GM23338 (cell line): ENCODE data around the gene RUNDC3A. TPM values are rescaled to one million over a fixed set of nuclear protein-coding genes. Genes with fewer than 3 reads are reported as not detected.
A peak's percentile ranks its signal among the peaks of the same experiment; 100 is the strongest.

ENCODE experiments used
- ATAC-seq: fragments of 200-7000 bp; cut with Tn5 transposase; 3 replicates; pipeline ENCODE4 v1.9.1; 2020
- DNase-seq: peaks from one replicate; pipeline ENCODE4 v3.0.0-alpha.2; 2015; ENCODE audit warnings: low spot score
- H2AFZ ChIP-seq: fragments of 200-600 bp; sonication (generic); 2 replicates; pipeline ENCODE4 v1.8.0; 2016; ENCODE audit warnings: antibody characterized with exemption, mild to moderate bottlenecking, moderate library complexity
- H3F3A ChIP-seq: fragments of 200-600 bp; sonication (generic); replicated peaks from 2 replicates; pipeline ENCODE4 v1.8.0; 2017; ENCODE audit warnings: antibody characterized with exemption, mixed run types, low read depth
- H3K27ac ChIP-seq: fragments of 200-600 bp; sonication (generic); 2 replicates; pipeline ENCODE4 v1.6.1; 2016; ENCODE audit warnings: low read depth
- H3K27me3 ChIP-seq: fragments of 200-600 bp; sonication (generic); 2 replicates; pipeline ENCODE4 v1.8.0; 2016; ENCODE audit warnings: mild to moderate bottlenecking, mixed run types, moderate library complexity; ENCODE audit not compliant: insufficient read depth
- H3K36me3 ChIP-seq: fragments of 200-600 bp; sonication (generic); 2 replicates; pipeline ENCODE4 v1.8.0; 2016; ENCODE audit warnings: mild to moderate bottlenecking; ENCODE audit not compliant: insufficient read depth
- H3K4me1 ChIP-seq: fragments of 200-600 bp; sonication (generic); 2 replicates; pipeline ENCODE4 v1.8.0; 2016; ENCODE audit warnings: mild to moderate bottlenecking, moderate library complexity; ENCODE audit not compliant: insufficient read depth
- H3K4me2 ChIP-seq: fragments of 200-600 bp; sonication (generic); 2 replicates; pipeline ENCODE4 v1.7.1; 2017; ENCODE audit warnings: mixed run types
- H3K4me3 ChIP-seq: fragments of 200-600 bp; sonication (generic); 2 replicates; pipeline ENCODE4 v1.6.1; 2016; ENCODE audit warnings: mixed run types
- H3K79me2 ChIP-seq: fragments of 200-600 bp; sonication (generic); replicated peaks from 2 replicates; pipeline ENCODE4 v1.8.0; 2017; ENCODE audit warnings: mild to moderate bottlenecking; ENCODE audit not compliant: insufficient read depth
- H3K9me2 ChIP-seq: fragments of 200-600 bp; sonication (generic); 2 replicates; pipeline ENCODE4 v1.8.0; 2017; ENCODE audit not compliant: insufficient read depth
- H4K20me1 ChIP-seq: fragments of 200-600 bp; sonication (generic); replicated peaks from 2 replicates; pipeline ENCODE4 v1.8.0; 2017; ENCODE audit warnings: mild to moderate bottlenecking; ENCODE audit not compliant: insufficient read depth
- H3K27ac Mint-ChIP-seq: 2 replicates; pipeline ENCODE4 v1.8.0; 2020; ENCODE audit warnings: inconsistent platforms, mild to moderate bottlenecking, moderate library complexity, mixed read lengths
- H3K27me3 Mint-ChIP-seq: 3 replicates; pipeline ENCODE4 v1.8.0; 2022; ENCODE audit warnings: low read depth, mild to moderate bottlenecking, moderate library complexity, mixed read lengths, inconsistent platforms; ENCODE audit not compliant: insufficient read depth, poor library complexity
- H3K36me3 Mint-ChIP-seq: 3 replicates; pipeline ENCODE4 v1.8.0; 2021; ENCODE audit warnings: low read depth, mild to moderate bottlenecking, inconsistent platforms, moderate library complexity, mixed read lengths
- H3K4me1 Mint-ChIP-seq: 3 replicates; pipeline ENCODE4 v1.8.0; 2020; ENCODE audit warnings: mild to moderate bottlenecking, inconsistent platforms, mixed read lengths
- H3K4me3 Mint-ChIP-seq: 3 replicates; pipeline ENCODE4 v1.8.0; 2021; ENCODE audit warnings: moderate library complexity, mild to moderate bottlenecking, inconsistent platforms, mixed read lengths
- H3K9me3 Mint-ChIP-seq: 3 replicates; pipeline ENCODE4 v1.8.0; 2020; ENCODE audit warnings: moderate library complexity, mild to moderate bottlenecking, inconsistent platforms, mixed read lengths
- CREB1 ChIP-seq: fragments of 250-450 bp; sonication (Bioruptor Pico); IDR thresholded peaks from 2 replicates; pipeline ENCODE4 v1.5.0; 2020; ENCODE audit warnings: low read depth, mild to moderate bottlenecking, moderate library complexity
- EZH2 ChIP-seq: fragments of 200-600 bp; sonication (generic); IDR thresholded peaks from one replicate; pipeline ENCODE4 v1.8.0; 2017; ENCODE audit warnings: antibody characterized with exemption, mild to moderate bottlenecking, low read depth; ENCODE audit not compliant: unreplicated experiment
- EZH2phosphoT487 ChIP-seq: fragments of 200-600 bp; sonication (generic); IDR thresholded peaks from one replicate; pipeline ENCODE4 v1.8.1; 2018; ENCODE audit warnings: antibody characterized with exemption; ENCODE audit not compliant: unreplicated experiment
- JUNB ChIP-seq: IDR thresholded peaks from one replicate; pipeline ENCODE4 v1.6.1; 2016; ENCODE audit warnings: antibody characterized with exemption; ENCODE audit not compliant: unreplicated experiment
- NANOG ChIP-seq: IDR thresholded peaks from 2 replicates; pipeline ENCODE4 v1.6.1; 2016; ENCODE audit warnings: antibody characterized with exemption, borderline replicate concordance
- POLR2AphosphoS5 ChIP-seq: IDR thresholded peaks from 2 replicates; pipeline ENCODE4 v1.6.1; 2016; ENCODE audit warnings: antibody characterized with exemption, low read depth
- STAT1 ChIP-seq: IDR thresholded peaks from one replicate; pipeline ENCODE4 v1.6.1; 2016; ENCODE audit warnings: antibody characterized with exemption; ENCODE audit not compliant: unreplicated experiment
- ZNF114 ChIP-seq: fragments of 250-450 bp; sonication (Bioruptor Pico); IDR thresholded peaks from 2 replicates; pipeline ENCODE4 v1.5.0; 2020; ENCODE audit warnings: mild to moderate bottlenecking, moderate library complexity
- ZNF331 ChIP-seq: fragments of 250-450 bp; sonication (Bioruptor Pico); IDR thresholded peaks from 2 replicates; pipeline ENCODE4 v1.5.0; 2020; ENCODE audit warnings: low read depth, mild to moderate bottlenecking, moderate library complexity
- polyA plus RNA-seq: library from polyadenylated mRNA; unstranded; fragments of >200 nt; fragmentation: Nextera tagmentation; extraction: Ambion mirVana; gene quantifications from 2 replicates; pipeline ENCODE4 v1.2.1, GENCODE V29; 2016
- total RNA-seq: library from RNA; depleted of rRNA; stranded (reverse); fragments of >200 nt; shearing (Covaris generic); gene quantifications from 2 replicates; pipeline ENCODE4 v1.2.3, GENCODE V29; 2014
- TF ChIP-seq, protein P1 (sequence below), 2 experiments: fragments of 200-600 bp in 1 of 2; sonication (generic) in 1 of 2; conservative IDR thresholded peaks; 2 replicates each; pipeline versions ENCODE4 v1.5.1 to v1.6.1; 2016 to 2017; ENCODE audit warnings: antibody characterized with exemption in 2 of 2, low read depth in 2 of 2, mild to moderate bottlenecking in 2 of 2, moderate library complexity in 1 of 2
- TF ChIP-seq, protein P2 (sequence below): fragments of 250-450 bp; sonication (Bioruptor Pico); IDR thresholded peaks from 2 replicates; pipeline ENCODE4 v1.5.0; 2020; ENCODE audit warnings: mild to moderate bottlenecking, moderate library complexity
- TF ChIP-seq, protein P3 (sequence below): IDR thresholded peaks from one replicate; pipeline ENCODE4 v1.6.1; 2018; ENCODE audit warnings: antibody characterized with exemption; ENCODE audit not compliant: unreplicated experiment
- TF ChIP-seq, protein P4 (sequence below): IDR thresholded peaks from 2 replicates; pipeline ENCODE4 v1.6.1; 2016; ENCODE audit warnings: antibody characterized with exemption

The RUNDC3A gene
- total and polyA plus RNA-seq, 2 experiments from 2014 or later = 3.7 to 5.5 TPM

DNA sequence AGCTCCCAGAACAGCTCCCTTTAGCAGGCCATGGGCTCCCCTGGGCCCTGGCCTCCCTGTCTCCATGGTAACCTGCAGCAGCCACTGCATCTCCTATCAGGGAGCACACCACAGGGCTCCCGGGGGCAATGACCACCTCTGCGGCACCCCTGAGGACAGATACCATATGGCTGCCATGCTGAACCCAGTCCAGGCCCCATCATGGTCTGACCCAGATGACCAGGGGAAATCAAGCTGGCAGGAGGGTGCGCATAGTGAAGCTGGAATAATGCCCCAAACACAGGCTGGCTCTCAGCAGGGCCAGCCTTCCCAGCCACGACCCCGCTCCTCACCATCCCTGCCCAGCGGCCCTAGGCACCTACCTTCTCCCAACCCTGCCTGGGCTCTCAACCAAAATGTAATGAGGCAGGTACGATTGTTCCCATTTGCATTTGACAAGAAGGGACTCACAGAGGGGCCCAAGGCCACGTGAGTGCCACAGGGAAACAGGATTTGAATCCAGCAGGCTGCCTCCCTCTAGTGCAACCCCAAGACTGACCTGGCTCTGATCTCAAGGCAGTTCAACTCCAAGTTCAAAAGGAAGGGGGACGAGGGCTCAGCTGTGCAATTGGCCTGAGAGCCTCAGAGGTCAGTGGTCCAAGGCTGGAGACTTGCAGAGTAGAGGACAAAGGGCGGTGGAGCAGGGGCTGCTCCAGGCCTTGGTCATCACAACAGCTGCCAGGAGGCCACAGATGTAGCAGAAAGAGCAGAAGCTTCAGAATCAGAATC lies 2.4 kb downstream of the RUNDC3A start:
- H3K4me2 ChIP-seq = peak overlapping the region; percentile 68
- no peaks in the 10 kb centered on the region for H3K79me2 ChIP-seq
- no peaks in the 10 kb centered on the region for H3K9me2 ChIP-seq
- Mint-ChIP-seq H3K9me3 (no peaks in the 10 kb centered on the region; the same call in 2 of the 3 replicates), H3K27me3 (peaks cover 38% of the 10 kb centered on the region), H3K27ac (no peak overlapping the region), H3K4me1 (peaks cover 52% of the 10 kb centered on the region), H3K4me3 (peak overlapping the region; percentile 24; the same call in 1 of the 3 replicates), H3K36me3 (no peaks in the 10 kb centered on the region)
- H4K20me1 ChIP-seq = 0 out of 2 replicates have a peak, but pooled peaks cover 3% of the 10 kb centered on the region
- H3K36me3 ChIP-seq = no peaks in the 10 kb centered on the region
- ATAC-seq (no peak), DNase-seq (no peak)
- no peak for TF ChIP-seq ZNF114 (CRISPR knock-in tag)
- TF ChIP-seq, protein P1, sequence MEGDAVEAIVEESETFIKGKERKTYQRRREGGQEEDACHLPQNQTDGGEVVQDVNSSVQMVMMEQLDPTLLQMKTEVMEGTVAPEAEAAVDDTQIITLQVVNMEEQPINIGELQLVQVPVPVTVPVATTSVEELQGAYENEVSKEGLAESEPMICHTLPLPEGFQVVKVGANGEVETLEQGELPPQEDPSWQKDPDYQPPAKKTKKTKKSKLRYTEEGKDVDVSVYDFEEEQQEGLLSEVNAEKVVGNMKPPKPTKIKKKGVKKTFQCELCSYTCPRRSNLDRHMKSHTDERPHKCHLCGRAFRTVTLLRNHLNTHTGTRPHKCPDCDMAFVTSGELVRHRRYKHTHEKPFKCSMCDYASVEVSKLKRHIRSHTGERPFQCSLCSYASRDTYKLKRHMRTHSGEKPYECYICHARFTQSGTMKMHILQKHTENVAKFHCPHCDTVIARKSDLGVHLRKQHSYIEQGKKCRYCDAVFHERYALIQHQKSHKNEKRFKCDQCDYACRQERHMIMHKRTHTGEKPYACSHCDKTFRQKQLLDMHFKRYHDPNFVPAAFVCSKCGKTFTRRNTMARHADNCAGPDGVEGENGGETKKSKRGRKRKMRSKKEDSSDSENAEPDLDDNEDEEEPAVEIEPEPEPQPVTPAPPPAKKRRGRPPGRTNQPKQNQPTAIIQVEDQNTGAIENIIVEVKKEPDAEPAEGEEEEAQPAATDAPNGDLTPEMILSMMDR (conservative IDR thresholded peaks at IDR 0.05; ENCODE audit: low read depth in 2 of 2) = no peak
- TF ChIP-seq POLR2AphosphoS5 = no peak
- no peak for TF ChIP-seq STAT1
- no peak for TF ChIP-seq CREB1 (CRISPR knock-in tag)
- TF ChIP-seq NANOG = no peak
- no peak for TF ChIP-seq EZH2phosphoT487
- TF ChIP-seq, protein P2, sequence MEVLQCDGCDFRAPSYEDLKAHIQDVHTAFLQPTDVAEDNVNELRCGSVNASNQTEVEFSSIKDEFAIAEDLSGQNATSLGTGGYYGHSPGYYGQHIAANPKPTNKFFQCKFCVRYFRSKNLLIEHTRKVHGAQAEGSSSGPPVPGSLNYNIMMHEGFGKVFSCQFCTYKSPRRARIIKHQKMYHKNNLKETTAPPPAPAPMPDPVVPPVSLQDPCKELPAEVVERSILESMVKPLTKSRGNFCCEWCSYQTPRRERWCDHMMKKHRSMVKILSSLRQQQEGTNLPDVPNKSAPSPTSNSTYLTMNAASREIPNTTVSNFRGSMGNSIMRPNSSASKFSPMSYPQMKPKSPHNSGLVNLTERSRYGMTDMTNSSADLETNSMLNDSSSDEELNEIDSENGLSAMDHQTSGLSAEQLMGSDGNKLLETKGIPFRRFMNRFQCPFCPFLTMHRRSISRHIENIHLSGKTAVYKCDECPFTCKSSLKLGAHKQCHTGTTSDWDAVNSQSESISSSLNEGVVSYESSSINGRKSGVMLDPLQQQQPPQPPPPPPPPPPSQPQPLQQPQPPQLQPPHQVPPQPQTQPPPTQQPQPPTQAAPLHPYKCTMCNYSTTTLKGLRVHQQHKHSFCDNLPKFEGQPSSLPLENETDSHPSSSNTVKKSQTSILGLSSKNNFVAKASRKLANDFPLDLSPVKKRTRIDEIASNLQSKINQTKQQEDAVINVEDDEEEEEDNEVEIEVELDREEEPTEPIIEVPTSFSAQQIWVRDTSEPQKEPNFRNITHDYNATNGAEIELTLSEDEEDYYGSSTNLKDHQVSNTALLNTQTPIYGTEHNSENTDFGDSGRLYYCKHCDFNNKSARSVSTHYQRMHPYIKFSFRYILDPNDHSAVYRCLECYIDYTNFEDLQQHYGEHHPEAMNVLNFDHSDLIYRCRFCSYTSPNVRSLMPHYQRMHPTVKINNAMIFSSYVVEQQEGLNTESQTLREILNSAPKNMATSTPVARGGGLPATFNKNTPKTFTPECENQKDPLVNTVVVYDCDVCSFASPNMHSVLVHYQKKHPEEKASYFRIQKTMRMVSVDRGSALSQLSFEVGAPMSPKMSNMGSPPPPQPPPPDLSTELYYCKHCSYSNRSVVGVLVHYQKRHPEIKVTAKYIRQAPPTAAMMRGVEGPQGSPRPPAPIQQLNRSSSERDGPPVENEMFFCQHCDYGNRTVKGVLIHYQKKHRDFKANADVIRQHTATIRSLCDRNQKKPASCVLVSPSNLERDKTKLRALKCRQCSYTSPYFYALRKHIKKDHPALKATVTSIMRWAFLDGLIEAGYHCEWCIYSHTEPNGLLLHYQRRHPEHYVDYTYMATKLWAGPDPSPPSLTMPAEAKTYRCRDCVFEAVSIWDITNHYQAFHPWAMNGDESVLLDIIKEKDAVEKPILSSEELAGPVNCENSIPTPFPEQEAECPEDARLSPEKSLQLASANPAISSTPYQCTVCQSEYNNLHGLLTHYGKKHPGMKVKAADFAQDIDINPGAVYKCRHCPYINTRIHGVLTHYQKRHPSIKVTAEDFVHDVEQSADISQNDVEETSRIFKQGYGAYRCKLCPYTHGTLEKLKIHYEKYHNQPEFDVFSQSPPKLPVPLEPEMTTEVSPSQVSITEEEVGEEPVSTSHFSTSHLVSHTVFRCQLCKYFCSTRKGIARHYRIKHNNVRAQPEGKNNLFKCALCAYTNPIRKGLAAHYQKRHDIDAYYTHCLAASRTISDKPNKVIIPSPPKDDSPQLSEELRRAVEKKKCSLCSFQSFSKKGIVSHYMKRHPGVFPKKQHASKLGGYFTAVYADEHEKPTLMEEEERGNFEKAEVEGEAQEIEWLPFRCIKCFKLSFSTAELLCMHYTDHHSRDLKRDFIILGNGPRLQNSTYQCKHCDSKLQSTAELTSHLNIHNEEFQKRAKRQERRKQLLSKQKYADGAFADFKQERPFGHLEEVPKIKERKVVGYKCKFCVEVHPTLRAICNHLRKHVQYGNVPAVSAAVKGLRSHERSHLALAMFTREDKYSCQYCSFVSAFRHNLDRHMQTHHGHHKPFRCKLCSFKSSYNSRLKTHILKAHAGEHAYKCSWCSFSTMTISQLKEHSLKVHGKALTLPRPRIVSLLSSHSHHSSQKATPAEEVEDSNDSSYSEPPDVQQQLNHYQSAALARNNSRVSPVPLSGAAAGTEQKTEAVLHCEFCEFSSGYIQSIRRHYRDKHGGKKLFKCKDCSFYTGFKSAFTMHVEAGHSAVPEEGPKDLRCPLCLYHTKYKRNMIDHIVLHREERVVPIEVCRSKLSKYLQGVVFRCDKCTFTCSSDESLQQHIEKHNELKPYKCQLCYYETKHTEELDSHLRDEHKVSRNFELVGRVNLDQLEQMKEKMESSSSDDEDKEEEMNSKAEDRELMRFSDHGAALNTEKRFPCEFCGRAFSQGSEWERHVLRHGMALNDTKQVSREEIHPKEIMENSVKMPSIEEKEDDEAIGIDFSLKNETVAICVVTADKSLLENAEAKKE (CRISPR knock-in tag) = no peak
- no peak for TF ChIP-seq ZNF331
- TF ChIP-seq EZH2 = no peak
- no peak for TF ChIP-seq JUNB
- TF ChIP-seq, protein P3, sequence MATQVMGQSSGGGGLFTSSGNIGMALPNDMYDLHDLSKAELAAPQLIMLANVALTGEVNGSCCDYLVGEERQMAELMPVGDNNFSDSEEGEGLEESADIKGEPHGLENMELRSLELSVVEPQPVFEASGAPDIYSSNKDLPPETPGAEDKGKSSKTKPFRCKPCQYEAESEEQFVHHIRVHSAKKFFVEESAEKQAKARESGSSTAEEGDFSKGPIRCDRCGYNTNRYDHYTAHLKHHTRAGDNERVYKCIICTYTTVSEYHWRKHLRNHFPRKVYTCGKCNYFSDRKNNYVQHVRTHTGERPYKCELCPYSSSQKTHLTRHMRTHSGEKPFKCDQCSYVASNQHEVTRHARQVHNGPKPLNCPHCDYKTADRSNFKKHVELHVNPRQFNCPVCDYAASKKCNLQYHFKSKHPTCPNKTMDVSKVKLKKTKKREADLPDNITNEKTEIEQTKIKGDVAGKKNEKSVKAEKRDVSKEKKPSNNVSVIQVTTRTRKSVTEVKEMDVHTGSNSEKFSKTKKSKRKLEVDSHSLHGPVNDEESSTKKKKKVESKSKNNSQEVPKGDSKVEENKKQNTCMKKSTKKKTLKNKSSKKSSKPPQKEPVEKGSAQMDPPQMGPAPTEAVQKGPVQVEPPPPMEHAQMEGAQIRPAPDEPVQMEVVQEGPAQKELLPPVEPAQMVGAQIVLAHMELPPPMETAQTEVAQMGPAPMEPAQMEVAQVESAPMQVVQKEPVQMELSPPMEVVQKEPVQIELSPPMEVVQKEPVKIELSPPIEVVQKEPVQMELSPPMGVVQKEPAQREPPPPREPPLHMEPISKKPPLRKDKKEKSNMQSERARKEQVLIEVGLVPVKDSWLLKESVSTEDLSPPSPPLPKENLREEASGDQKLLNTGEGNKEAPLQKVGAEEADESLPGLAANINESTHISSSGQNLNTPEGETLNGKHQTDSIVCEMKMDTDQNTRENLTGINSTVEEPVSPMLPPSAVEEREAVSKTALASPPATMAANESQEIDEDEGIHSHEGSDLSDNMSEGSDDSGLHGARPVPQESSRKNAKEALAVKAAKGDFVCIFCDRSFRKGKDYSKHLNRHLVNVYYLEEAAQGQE = no peak
- TF ChIP-seq, protein P4, sequence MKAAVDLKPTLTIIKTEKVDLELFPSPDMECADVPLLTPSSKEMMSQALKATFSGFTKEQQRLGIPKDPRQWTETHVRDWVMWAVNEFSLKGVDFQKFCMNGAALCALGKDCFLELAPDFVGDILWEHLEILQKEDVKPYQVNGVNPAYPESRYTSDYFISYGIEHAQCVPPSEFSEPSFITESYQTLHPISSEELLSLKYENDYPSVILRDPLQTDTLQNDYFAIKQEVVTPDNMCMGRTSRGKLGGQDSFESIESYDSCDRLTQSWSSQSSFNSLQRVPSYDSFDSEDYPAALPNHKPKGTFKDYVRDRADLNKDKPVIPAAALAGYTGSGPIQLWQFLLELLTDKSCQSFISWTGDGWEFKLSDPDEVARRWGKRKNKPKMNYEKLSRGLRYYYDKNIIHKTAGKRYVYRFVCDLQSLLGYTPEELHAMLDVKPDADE = no peak
- no peak overlapping the region for H3K27ac ChIP-seq
- no peak overlapping the region for H2AFZ ChIP-seq
- peaks cover 21% of the 10 kb centered on the region; the same call in 1 of the 2 replicates for H3K4me1 ChIP-seq
- peaks cover 22% of the 10 kb centered on the region for H3K27me3 ChIP-seq
- peaks cover 16% of the 10 kb centered on the region; the same call in 1 of the 2 replicates for H3F3A ChIP-seq
- H3K4me3 ChIP-seq = no peak overlapping the region
